ENCODE results near the gene MYCBP. TPM values are rescaled to one million over a fixed set of nuclear protein-coding genes. Genes with fewer than 3 reads are reported as not detected.

MYCBP gene
- total RNA-seq, 1 donor from 2014 or later: 6.6 TPM

DNA sequence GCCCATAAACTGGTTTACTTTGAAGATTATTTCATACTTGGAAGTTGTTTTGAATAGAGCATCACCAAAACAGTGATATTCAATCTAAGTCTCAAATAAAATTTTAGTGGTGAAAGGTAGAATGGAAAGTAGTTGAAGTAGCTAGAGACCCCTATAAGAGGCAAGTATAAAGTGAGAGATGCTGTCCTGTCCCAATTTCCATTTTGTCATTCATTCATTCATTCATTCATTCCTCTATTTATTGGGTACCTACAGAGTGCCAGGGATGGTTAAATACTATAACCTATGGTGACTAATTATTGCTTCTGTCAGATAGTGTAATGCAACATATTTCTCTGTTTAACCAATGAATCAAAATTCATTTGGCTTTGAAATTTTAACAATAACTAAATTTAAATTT is 46.3 kb downstream of the MYCBP start:
- Mint-ChIP-seq H3K4me3 (ENCODE audit: unreplicated experiment) (no peak overlapping the region), H3K27ac (ENCODE audit: unreplicated experiment) (no peak overlapping the region), H3K9me3 (ENCODE audit: unreplicated experiment) (no peaks in the 10 kb centered on the region), H3K4me1 (ENCODE audit: low read depth, unreplicated experiment) (peaks cover 14% of the 10 kb centered on the region), H3K36me3 (ENCODE audit: unreplicated experiment) (no peaks in the 10 kb centered on the region), H3K27me3 (ENCODE audit: unreplicated experiment) (peaks cover 1% of the 10 kb centered on the region)
- DNase-seq: no peak
- TF ChIP-seq, protein P1, sequence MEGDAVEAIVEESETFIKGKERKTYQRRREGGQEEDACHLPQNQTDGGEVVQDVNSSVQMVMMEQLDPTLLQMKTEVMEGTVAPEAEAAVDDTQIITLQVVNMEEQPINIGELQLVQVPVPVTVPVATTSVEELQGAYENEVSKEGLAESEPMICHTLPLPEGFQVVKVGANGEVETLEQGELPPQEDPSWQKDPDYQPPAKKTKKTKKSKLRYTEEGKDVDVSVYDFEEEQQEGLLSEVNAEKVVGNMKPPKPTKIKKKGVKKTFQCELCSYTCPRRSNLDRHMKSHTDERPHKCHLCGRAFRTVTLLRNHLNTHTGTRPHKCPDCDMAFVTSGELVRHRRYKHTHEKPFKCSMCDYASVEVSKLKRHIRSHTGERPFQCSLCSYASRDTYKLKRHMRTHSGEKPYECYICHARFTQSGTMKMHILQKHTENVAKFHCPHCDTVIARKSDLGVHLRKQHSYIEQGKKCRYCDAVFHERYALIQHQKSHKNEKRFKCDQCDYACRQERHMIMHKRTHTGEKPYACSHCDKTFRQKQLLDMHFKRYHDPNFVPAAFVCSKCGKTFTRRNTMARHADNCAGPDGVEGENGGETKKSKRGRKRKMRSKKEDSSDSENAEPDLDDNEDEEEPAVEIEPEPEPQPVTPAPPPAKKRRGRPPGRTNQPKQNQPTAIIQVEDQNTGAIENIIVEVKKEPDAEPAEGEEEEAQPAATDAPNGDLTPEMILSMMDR (IDR thresholded peaks at IDR 0.05; ENCODE audit: partially characterized antibody, unreplicated experiment): no peak

DNA sequence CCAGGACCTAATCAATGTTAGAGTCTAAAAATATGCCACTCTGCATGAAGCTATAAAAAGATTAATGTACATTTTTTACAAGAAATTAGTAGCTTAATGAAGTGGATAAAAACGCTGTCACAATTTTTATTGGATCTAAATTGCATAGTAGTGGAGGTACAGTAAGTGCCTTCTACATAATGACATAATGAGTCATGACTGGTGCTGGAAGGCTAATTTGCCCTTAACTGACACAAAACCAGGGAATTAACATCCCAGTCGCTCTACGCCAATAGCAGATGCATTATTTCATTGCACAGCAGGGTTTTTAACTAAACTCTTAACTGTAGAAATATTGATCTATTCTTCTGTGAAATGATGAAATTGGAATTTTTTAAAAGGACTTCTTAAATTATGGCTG is 46.9 kb downstream of the MYCBP start:
- DNase-seq: no peak

DNA sequence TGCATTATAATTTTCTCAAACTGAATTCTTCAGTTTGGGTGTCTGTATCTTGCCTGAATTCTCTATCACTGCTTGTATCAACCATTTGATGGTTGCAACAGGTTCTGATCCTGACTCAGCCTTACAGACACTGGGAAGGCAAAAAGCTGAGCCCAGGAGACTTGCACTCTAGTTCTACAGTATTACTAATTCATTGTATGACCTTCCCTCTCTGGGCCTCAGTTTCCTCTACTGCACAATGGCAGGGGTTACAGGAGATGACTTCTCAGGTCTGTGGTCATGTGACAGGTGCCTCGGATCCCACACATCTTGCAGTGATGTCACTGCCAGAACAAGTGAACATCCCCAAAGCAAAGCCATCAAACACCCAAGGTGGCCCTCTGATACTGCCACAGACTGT is 52.3 kb downstream of the MYCBP start:
- H3K27me3 Mint-ChIP-seq (ENCODE audit: unreplicated experiment): peaks cover 4% of the 10 kb centered on the region
- peak overlapping the region; percentile 59 for H3K4me3 Mint-ChIP-seq (ENCODE audit: unreplicated experiment)
- no peak overlapping the region for H3K27ac Mint-ChIP-seq (ENCODE audit: unreplicated experiment)
- no peak for DNase-seq
- no peaks in the 10 kb centered on the region for H3K36me3 Mint-ChIP-seq (ENCODE audit: unreplicated experiment)
- TF ChIP-seq, protein P1 (IDR thresholded peaks at IDR 0.05; ENCODE audit: partially characterized antibody, unreplicated experiment): no peak
- peaks cover 36% of the 10 kb centered on the region for H3K4me1 Mint-ChIP-seq (ENCODE audit: low read depth, unreplicated experiment)
- H3K9me3 Mint-ChIP-seq (ENCODE audit: unreplicated experiment): peaks cover 2% of the 10 kb centered on the region

More for the DNA sequence above, 46.9 kb downstream of the MYCBP start:
- TF ChIP-seq, protein P1 (IDR thresholded peaks at IDR 0.05; ENCODE audit: partially characterized antibody, unreplicated experiment): no peak
- Mint-ChIP-seq H3K4me1 (ENCODE audit: low read depth, unreplicated experiment) (peaks cover 15% of the 10 kb centered on the region), H3K9me3 (ENCODE audit: unreplicated experiment) (no peaks in the 10 kb centered on the region), H3K27ac (ENCODE audit: unreplicated experiment) (no peak overlapping the region), H3K27me3 (ENCODE audit: unreplicated experiment) (peaks cover 1% of the 10 kb centered on the region), H3K36me3 (ENCODE audit: unreplicated experiment) (no peaks in the 10 kb centered on the region), H3K4me3 (ENCODE audit: unreplicated experiment) (no peak overlapping the region)

DNA sequence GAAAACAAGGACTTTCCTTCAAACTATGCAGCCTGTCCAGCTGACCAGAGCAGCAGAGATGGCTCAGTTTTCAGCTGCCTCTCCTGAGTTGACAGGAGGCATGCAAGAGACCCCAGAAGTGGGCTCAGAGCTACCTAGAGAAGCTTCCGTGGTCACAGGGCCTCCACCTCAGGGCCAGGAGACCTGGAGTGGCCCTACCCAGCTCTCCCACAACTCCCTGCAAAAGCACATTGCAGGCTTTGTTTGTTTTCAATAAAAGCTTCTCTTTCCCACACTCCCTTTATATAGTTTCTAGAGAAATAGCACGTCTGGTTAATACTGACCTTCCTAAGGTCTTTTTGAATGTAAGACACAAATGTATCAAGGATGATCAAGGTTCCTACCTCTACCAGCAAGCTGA is 53.6 kb downstream of the MYCBP start:
- H3K9me3 Mint-ChIP-seq (ENCODE audit: unreplicated experiment): peaks cover 2% of the 10 kb centered on the region
- H3K4me3 Mint-ChIP-seq (ENCODE audit: unreplicated experiment): peak overlapping the region; percentile 79
- TF ChIP-seq, protein P1 (IDR thresholded peaks at IDR 0.05; ENCODE audit: partially characterized antibody, unreplicated experiment): no peak
- H3K4me1 Mint-ChIP-seq (ENCODE audit: low read depth, unreplicated experiment): peaks cover 45% of the 10 kb centered on the region
- peaks cover 4% of the 10 kb centered on the region for H3K27me3 Mint-ChIP-seq (ENCODE audit: unreplicated experiment)
- no peak for DNase-seq
- H3K27ac Mint-ChIP-seq (ENCODE audit: unreplicated experiment): peak overlapping the region; percentile 84
- H3K36me3 Mint-ChIP-seq (ENCODE audit: unreplicated experiment): no peaks in the 10 kb centered on the region

DNA sequence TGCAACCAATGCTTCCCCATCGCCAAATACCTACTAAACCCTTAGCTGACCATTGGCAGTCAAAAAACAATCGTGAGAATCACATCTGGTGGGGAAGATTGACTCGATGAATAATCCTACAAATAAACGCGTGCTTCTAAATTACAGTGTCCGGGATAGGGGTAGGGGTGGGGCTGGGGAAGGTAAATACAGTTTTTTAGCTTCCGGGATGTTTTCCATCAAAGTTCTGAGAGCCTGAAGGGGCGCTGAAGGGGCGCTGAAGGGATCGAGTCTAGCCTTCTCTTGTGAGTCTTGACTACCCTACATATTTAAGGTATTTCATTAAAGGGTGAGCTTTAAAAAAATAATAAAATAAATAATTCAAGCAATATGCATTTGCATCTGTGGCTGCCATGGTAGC is 54.1 kb downstream of the MYCBP start:
- Mint-ChIP-seq H3K36me3 (ENCODE audit: unreplicated experiment) (no peaks in the 10 kb centered on the region), H3K4me3 (ENCODE audit: unreplicated experiment) (no peak overlapping the region), H3K4me1 (ENCODE audit: low read depth, unreplicated experiment) (peaks cover 49% of the 10 kb centered on the region), H3K27me3 (ENCODE audit: unreplicated experiment) (peaks cover 2% of the 10 kb centered on the region), H3K27ac (ENCODE audit: unreplicated experiment) (no peak overlapping the region), H3K9me3 (ENCODE audit: unreplicated experiment) (peaks cover 4% of the 10 kb centered on the region)
- no peak for DNase-seq
- TF ChIP-seq, protein P1 (IDR thresholded peaks at IDR 0.05; ENCODE audit: partially characterized antibody, unreplicated experiment): no peak

All from glutamatergic neuron (in vitro differentiated cells).